DND-41 (cell line): ENCODE data around the gene ALX3.

Source experiments
- CTCF ChIP-seq: IDR thresholded peaks from 2 replicates; pipeline ENCODE4 v1.5.1; 2012; ENCODE audit warnings: borderline replicate concordance, low read length, moderate library complexity, mild to moderate bottlenecking; ENCODE audit not compliant: poor library complexity, severe bottlenecking; ENCODE audit errors: extremely low read depth
- EZH2 ChIP-seq: IDR thresholded peaks from 3 replicates; pipeline ENCODE4 v1.6.1; 2012; ENCODE audit warnings: borderline replicate concordance, low read depth, mild to moderate bottlenecking, moderate library complexity, low read length, inconsistent platforms; ENCODE audit not compliant: severe bottlenecking

GRCh38 chr1:110102081-110102480 lies 31.6 kb upstream of the ALX3 start:
- TF ChIP-seq CTCF (no peak), EZH2 (no peak)
